Cardiac fibroblast (primary cell): ENCODE measurements around the gene PM20D1.
"Not testable (repeated sequence)": the region's sequence is repeated elsewhere in the genome, so short reads cannot be mapped to it uniquely, and the experiment has no call there.

Source experiments
- DNase-seq, 2 donors: peaks; one replicate each; pipeline versions ENCODE4 v3.0.0 to v3.0.0-alpha.2; 2010; ENCODE audit warnings: low read depth in 2 of 2
- H3K4me3 ChIP-seq, 2 donors: replicated peaks in 1 of 2; 1 replicate in 1 of 2; 2 replicates in 1 of 2; pipeline ENCODE4 v1.5.1; 2011; ENCODE audit warnings: low read depth in 2 of 2, low read length in 2 of 2, mild to moderate bottlenecking in 2 of 2, moderate library complexity in 1 of 2
- CTCF ChIP-seq: IDR thresholded peaks from one replicate; pipeline ENCODE4 v1.5.1; 2011; ENCODE audit warnings: low read depth, mild to moderate bottlenecking, low read length, inconsistent platforms

Gene PM20D1

GRCh38 chr1:205834751-205835150, 15.2 kb downstream of the PM20D1 start:
- no peak overlapping the region for H3K4me3 ChIP-seq
- TF ChIP-seq CTCF, result no peak
- no peak for DNase-seq

DNA sequence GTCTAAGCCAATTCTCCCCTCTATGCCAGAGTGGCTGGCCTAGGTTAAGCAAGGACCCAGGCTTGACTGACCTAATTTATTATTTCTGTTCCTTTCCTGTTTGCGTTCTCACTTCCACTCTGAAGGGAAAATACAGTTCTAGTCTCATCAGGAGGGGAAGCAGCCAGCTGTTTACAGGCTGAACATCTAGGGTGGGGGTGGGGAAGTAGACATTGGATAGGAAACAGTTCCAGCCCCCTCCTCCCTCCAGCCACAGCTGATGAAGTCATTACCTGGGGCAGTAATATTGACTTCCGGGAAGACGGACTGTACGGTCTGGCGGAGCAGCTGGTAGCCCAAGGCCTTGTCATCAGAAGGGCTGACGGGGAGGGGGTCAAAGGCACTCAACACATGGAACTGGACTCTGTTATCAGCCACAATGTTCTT, 17.6 kb downstream of the PM20D1 start:
- TF ChIP-seq CTCF, result no peak
- DNase-seq, result peak in 1 of 2 donors; percentile 13
- no peak overlapping the region for H3K4me3 ChIP-seq

DNA sequence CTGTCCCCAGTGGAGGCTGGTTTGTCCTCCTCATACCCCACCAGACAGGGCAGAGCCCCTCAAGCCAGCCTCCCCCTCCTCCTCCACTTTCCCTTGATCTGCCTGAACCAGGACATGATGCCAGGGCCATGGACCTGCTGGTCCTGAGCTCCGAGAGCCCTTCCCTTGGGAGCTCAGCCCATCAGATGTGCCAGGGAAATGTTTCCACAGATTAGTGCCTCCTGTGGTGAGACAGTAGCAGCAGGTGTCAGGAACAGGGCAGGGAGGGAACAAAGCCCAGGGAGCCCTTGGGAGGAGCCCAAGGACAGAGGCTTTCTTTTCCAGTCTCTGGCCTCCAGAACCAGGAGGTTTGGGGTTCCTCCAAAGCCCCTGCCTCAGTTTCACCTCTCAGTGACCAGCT, 22.3 kb downstream of the PM20D1 start:
- H3K4me3 ChIP-seq, result no peak overlapping the region
- DNase-seq, result no peak
- no peak for TF ChIP-seq CTCF

- no peak overlapping the region for H3K4me3 ChIP-seq
- no peak for DNase-seq
- TF ChIP-seq CTCF, result no peak
Measured at GRCh38 chr1:205826995-205827394, 22.9 kb downstream of the PM20D1 start.

- TF ChIP-seq CTCF, result no peak
- no peak for DNase-seq
- no peak overlapping the region for H3K4me3 ChIP-seq
Measured at GRCh38 chr1:205826016-205826806, 23.7 kb downstream of the PM20D1 start.

- H3K4me3 ChIP-seq, result no peak overlapping the region
- no peak for TF ChIP-seq CTCF
- no peak for DNase-seq
Measured at GRCh38 chr1:205824180-205824579, 25.8 kb downstream of the PM20D1 start.

GRCh38 chr1:205823260-205823659, 26.7 kb downstream of the PM20D1 start:
- not testable (repeated sequence) for DNase-seq, H3K4me3 ChIP-seq
